ENCODE measurements around the gene OLFML2B.

Gene OLFML2B

DNA sequence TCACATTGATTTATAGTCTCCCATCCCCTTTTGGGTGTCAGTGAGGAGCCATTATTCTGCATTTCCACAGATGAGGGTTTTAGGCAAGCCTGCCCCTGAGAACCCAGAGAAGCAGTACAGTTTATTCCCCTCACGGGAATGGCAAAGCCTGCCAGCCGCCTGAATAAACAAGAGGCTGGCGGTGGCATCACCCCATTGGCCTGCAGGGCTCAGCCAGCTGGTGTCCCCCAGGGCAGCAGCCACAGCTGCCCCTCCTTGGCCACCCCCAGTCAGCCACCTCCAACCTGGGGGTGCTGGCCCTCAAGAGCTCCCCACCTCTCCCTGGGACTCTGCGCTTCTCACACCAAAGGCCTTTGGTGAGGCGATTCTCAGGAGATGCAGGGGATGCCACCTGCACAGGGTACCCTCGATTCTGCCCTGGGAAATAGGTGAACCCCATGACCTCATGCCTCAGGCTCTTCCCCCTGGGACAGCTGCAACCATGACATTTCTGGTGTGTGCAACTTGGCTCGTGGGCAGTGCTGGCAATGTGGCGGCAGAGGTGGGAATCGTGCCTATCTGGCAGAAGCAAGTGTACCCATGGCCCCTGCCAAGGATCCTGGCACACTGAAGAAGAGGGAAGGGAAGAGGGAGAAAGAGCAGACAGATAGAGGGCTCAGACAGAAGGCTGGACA lies 14.0 kb downstream of the OLFML2B start:
- TF ChIP-seq, protein P1, sequence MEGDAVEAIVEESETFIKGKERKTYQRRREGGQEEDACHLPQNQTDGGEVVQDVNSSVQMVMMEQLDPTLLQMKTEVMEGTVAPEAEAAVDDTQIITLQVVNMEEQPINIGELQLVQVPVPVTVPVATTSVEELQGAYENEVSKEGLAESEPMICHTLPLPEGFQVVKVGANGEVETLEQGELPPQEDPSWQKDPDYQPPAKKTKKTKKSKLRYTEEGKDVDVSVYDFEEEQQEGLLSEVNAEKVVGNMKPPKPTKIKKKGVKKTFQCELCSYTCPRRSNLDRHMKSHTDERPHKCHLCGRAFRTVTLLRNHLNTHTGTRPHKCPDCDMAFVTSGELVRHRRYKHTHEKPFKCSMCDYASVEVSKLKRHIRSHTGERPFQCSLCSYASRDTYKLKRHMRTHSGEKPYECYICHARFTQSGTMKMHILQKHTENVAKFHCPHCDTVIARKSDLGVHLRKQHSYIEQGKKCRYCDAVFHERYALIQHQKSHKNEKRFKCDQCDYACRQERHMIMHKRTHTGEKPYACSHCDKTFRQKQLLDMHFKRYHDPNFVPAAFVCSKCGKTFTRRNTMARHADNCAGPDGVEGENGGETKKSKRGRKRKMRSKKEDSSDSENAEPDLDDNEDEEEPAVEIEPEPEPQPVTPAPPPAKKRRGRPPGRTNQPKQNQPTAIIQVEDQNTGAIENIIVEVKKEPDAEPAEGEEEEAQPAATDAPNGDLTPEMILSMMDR (conservative IDR thresholded peaks at IDR 0.05; ENCODE audit: low read depth, low read length): no peak
- no peak for DNase-seq (ENCODE audit: low read depth)
- H3K4me3 ChIP-seq (ENCODE audit: low read length): no peak overlapping the region

DNA sequence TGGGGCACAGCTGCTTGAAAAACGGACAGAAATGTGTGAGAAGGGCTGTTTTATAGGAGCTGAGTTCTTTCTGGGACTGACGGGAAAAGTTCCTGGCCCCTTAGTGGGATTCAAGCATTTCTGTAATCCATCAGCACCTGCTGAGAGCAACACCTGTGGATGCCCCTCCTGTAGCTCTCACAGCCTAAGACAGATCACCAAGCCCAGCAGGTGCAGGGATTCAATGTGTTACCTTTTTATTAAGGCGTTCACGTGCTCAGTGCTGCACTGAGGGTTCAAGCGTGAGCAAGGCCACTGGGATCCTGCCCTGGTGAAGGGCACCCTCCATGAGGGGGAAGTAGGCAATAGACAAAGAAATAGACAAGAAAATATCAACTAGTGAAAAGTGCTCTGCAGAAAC lies 14.9 kb downstream of the OLFML2B start:
- no peak overlapping the region for H3K4me3 ChIP-seq (ENCODE audit: low read length)

DNA sequence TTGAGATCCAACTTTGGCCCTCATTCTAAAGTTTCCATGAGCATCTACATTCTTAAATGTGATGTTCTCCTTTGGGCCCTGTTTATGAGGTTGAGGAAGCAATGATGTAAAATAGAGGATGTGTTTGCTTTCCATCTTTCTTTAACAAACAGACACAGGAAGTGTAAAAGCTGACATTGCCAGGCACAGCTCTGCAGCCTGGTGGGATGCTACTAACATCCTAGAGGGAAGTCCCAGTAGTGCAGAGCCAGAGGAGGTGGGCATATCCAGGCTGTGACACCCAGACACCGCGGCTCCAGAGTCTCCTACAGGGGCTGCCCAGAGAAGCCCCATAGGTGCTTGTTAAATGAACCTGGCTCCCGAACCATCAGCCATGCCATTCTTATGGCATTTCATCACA lies 16.2 kb downstream of the OLFML2B start:
- DNase-seq (ENCODE audit: low read depth): no peak
- TF ChIP-seq, protein P1 (conservative IDR thresholded peaks at IDR 0.05; ENCODE audit: low read depth, low read length): no peak
- no peak overlapping the region for H3K4me3 ChIP-seq (ENCODE audit: low read length)

More for the DNA sequence above, 14.9 kb downstream of the OLFML2B start:
- TF ChIP-seq, protein P1 (conservative IDR thresholded peaks at IDR 0.05; ENCODE audit: low read depth, low read length): no peak
- DNase-seq (ENCODE audit: low read depth): no peak

DNA sequence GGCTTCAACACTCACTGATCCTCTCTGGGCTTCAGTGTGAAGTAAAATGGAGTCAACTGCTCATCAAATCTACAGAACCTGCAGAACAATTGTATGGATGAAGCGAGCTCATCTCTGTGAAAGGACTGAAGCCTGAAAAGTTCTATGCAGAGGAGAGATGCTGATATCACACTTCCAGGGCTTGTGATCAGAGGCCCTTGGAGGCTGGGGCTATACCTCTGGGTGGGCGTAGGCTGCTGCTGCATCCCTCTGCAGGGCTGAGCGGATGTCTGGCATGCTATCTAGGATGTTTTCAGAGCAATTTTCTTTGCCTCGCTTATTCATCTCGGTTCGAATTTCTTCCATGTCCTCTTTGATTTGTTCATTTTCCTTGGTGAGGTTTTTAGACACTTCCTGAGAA lies 17.6 kb downstream of the OLFML2B start:
- TF ChIP-seq, protein P1 (conservative IDR thresholded peaks at IDR 0.05; ENCODE audit: low read depth, low read length): no peak
- DNase-seq (ENCODE audit: low read depth): no peak
- H3K4me3 ChIP-seq (ENCODE audit: low read length): no peak overlapping the region

DNA sequence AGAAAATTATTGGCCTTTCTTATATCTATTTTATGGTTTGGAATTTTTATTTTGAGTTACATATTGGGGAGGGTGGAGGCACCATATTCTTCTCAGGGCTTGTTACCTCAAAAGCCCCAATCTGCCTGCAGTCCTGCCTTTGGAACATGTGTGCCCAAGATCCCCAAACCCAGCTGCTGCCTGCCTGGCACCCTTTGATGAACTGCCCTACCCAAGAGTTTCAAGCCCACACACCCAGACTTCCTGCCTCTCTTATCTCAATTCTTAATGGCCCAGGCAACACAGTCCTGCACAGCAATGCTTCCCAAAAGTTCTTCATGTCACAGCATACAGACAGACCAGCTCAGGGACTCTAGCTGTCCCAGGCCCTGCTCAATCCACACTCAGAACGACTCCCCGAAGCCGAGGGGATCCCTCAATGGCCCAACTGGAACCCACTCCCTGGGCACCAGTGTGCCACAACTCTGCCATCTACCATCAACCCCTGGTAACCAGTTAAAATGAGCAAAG lies 19.2 kb downstream of the OLFML2B start:
- no peak for DNase-seq (ENCODE audit: low read depth)
- TF ChIP-seq, protein P1 (conservative IDR thresholded peaks at IDR 0.05; ENCODE audit: low read depth, low read length): no peak
- H3K4me3 ChIP-seq (ENCODE audit: low read length): no peak overlapping the region

DNA sequence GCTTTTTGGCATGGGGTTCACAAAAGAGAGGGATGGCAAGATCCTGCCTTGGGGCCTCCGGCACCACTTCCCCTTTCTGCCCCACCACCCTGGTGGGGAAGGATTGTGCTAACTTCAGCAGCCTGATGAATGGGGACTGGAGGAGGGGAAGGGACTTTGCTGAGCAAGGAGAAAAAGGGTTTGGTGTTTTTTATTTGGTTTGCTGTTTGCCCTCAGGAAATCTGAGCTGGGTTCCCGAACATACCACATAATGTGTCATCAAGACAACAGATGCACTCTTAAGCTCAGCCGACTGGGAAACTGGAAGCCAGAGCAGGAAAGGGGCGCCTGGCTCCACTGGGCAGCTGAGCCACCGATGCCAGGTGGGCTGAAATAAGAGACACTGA lies 19.8 kb downstream of the OLFML2B start:
- H3K4me3 ChIP-seq (ENCODE audit: low read length): no peak overlapping the region
- DNase-seq (ENCODE audit: low read depth): no peak
- TF ChIP-seq, protein P1 (conservative IDR thresholded peaks at IDR 0.05; ENCODE audit: low read depth, low read length): no peak
